GM20000 (cell line): ENCODE data around the gene KCNH4.
A peak's percentile ranks its signal among the peaks of the same experiment; 100 is the strongest.

Source experiments
- DNase-seq: peaks from one replicate; pipeline ENCODE4 v3.0.0; 2012; ENCODE audit warnings: low spot score
- TF ChIP-seq, protein P1 (sequence below): IDR thresholded peaks from 2 replicates; pipeline ENCODE4 v1.5.1; 2012; ENCODE audit warnings: mild to moderate bottlenecking, control low read depth; ENCODE audit errors: extremely low read depth, missing control alignments

Gene KCNH4

DNA sequence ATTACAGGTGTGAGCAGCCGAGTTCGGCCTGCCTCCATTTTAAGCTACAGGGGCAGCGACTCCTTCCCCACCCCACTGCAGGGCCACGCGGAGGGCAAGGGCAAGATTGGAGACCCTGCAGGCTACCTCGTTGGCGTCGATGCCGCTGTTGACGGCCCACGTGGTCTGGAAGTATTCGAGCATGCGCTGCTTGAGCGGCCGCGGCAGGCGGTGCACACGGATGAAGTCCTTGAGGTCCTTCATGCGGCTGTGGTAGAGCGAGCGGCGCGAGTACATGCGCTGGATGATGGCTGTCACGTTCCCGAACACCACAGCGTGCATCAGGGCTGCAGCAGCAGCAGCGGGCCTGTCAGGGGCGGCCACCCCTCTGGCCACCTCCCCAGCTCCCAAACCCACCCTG, 11.6 kb downstream of the KCNH4 start:
- TF ChIP-seq, protein P1, sequence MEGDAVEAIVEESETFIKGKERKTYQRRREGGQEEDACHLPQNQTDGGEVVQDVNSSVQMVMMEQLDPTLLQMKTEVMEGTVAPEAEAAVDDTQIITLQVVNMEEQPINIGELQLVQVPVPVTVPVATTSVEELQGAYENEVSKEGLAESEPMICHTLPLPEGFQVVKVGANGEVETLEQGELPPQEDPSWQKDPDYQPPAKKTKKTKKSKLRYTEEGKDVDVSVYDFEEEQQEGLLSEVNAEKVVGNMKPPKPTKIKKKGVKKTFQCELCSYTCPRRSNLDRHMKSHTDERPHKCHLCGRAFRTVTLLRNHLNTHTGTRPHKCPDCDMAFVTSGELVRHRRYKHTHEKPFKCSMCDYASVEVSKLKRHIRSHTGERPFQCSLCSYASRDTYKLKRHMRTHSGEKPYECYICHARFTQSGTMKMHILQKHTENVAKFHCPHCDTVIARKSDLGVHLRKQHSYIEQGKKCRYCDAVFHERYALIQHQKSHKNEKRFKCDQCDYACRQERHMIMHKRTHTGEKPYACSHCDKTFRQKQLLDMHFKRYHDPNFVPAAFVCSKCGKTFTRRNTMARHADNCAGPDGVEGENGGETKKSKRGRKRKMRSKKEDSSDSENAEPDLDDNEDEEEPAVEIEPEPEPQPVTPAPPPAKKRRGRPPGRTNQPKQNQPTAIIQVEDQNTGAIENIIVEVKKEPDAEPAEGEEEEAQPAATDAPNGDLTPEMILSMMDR = no peak

DNA sequence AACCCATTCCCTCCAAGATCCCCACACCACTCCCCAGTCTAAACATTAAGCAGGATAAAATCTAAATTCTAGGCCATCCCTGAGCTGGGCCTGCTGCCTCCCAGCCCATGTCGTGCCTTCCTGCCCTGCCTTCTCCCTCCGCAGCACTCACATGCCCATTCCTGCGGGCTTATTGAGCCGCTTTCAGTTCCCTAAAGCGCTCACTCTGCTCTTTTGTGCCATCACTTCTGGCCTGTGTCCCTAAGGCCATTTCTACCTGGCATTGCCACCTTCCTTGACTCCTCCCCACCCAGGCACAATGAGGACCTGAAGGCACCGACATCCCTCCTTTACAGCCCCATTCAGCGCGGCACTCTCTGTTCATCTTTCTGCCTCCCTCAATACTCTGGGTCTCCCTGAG, 13.1 kb downstream of the KCNH4 start:
- DNase-seq = no peak
- TF ChIP-seq, protein P1 = no peak

More for the DNA sequence above, 11.6 kb downstream of the KCNH4 start:
- no peak for DNase-seq

DNA sequence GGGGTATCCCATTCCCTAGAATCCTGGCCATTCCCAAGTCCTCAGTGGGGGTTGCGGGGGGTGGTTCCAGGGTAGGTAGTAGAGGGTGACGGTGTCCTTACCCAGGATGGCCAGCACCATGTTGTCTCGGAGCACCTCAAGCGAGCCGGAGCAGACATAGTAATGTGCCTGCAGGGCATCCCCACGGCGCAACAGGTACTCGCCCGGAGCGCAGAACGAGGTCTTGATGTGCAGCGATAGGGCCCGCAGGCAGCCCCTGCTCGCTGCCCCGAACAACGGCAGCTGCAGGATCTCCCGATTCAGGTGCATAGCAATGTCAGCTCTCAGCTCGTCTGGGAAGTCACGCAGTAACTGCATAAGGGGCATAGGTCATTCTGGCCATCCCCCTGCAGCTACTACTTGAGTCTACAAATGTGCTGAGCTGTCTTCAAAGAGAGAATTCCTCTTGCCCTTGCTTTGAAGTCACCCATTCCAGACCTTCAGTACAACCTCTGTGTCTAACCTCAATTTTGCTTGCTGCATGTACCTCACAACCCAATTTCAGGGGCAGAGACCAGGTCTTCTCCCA, 14.7 kb downstream of the KCNH4 start:
- TF ChIP-seq, protein P1 = no peak
- DNase-seq = no peak

DNA sequence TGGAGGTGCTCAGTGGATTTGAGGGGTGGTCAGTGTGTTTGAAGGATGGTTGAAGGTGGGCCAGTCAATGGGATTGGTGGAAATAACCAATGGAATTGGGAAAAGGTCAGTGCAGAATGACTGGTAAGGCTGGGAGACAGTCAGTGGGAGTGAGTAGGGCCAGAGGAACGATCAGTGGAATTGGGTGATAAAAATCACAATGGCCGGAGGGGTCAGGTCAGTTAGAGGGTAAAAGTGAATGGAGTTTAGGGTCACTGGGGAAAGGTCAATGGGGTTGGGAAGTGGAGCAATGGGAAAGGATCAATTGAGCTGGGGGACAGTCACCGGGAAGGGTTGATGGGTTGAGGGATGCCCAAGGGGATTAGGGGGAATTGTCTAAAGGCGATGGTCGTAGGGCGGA, 15.2 kb downstream of the KCNH4 start:
- DNase-seq = no peak
- TF ChIP-seq, protein P1 = no peak

DNA sequence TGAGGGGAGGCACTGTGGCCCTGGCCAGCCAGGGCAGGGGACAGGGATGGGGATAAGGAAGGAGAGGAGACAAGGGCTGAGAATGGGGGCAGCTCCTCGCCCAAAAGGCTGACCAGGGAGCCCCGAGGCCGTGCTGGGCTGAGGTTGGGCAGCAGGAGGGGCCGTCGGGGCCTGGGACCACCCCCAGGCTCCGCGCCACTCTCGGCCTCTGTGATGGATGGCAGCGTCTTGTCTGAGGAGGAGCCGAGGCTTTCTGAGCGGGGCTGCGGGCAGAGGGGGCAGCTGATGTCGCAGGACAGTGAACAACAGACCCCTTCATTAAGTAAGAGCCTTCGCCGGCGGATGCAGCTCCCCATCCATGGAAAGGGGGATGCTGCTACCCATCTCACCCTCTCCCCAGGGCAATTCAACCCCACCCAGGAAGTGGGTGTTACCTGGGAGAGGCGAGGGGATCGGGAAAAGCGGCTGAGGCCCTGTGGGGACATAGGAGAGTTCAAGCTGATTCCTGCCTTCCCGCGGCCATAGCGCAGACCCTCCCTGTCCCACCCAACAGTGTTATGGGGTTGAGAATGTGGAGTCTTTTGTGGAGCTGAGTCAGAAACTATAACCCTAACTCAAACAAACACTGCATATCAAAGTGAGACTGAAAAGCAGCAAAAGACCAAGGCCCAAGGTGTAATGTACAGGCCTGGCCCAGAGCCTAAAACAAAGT, 17.1 kb downstream of the KCNH4 start:
- TF ChIP-seq, protein P1 = no peak
- no peak for DNase-seq

DNA sequence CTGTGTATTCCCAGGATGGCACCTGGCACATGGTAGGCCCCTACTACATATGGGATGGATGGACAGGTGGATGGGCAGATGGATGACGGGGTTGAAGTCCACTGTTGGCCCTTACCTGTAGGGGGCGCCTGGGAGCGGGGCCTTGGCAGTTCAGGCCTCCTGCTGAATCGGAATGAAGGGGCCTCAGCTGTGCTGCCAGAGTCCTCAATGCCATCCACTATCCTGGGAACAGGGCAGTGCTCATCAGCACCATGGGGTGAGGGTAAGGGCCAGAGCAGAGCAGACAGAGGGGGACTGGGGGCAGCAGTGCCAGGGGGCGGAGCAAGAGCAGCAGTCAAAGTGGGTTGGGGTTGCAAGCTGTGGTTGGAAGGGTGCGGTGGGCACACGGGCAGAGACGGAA, 17.8 kb downstream of the KCNH4 start:
- peak; percentile 62 for DNase-seq
- TF ChIP-seq, protein P1 = peak; percentile 44

DNA sequence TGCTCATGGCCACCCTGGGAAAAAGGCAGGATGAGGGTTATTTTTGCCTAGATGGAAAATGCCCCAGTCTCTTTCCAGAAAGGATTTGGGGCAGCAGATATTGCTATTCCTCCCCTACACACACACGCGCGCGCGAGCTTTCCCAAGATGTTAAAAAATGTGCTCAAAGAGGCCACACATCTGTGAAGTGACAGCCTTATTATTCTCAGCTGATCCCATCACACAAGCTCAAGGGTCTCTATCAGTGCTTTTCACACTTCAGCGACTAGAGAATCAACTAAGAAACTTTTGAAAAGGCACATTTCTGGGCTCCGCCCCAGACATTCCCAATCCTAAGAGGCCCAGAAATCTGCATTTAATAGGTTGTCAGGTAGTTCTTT, 20.4 kb downstream of the KCNH4 start:
- no peak for DNase-seq
- TF ChIP-seq, protein P1 = no peak
